ENCODE measurements around the gene SLC9A4. TPM values are rescaled to one million over a fixed set of nuclear protein-coding genes. Genes with fewer than 3 reads are reported as not detected.

Gene SLC9A4
- total and polyA plus RNA-seq, 2 of the 4 experiments (the other 2 are of a cell fraction) = not detected

GRCh38 chr2:102508863-102509262 lies 35.8 kb downstream of the SLC9A4 start:
- no peak overlapping the region for H3K27ac ChIP-seq (ENCODE audit: insufficient read depth, low read length)
- H3K9me1 ChIP-seq (ENCODE audit: insufficient read depth, low read length) = no peaks in the 10 kb centered on the region
- no peaks in the 10 kb centered on the region for H4K20me1 ChIP-seq (ENCODE audit: insufficient read depth, low read length)
- no peak overlapping the region for H3K18ac ChIP-seq (ENCODE audit: low read depth, low read length)
- CTCF ChIA-PET = no interaction called here
- H3K4ac ChIP-seq (ENCODE audit: low read depth, low read length) = no peak overlapping the region
- no peak for ATAC-seq (ENCODE audit: low read depth)
- H3K79me1 ChIP-seq (ENCODE audit: low read depth in 1 of 2, low read length in 2 of 2) = no peaks in the 10 kb centered on the region
- in situ Hi-C loops (cut with MboI; ENCODE audit: low sequenced_read_pairs) = no loop called here
- H3K9ac ChIP-seq (ENCODE audit: low read depth, low read length) = no peak overlapping the region
- DNase-seq = no peak
- no peak overlapping the region for H4K91ac ChIP-seq (ENCODE audit: insufficient read depth, low read depth, low read length)
- WGBS, 2 experiments (ENCODE audit: extremely low coverage in 2 of 2, insufficient read length in 1 of 2) = no CpG with 5 or more reads among the region's 4 CpGs
- intact Hi-C loops (cut with micrococcal nuclease) = no loop called here
- H2AK5ac ChIP-seq (ENCODE audit: low read depth, low read length) = no peak overlapping the region
- no peak overlapping the region for H2BK20ac ChIP-seq (ENCODE audit: low read depth, low read length)
- TF ChIP-seq BHLHE40 (IDR thresholded peaks at IDR 0.05; ENCODE audit: low read depth, low read length) = no peak
- TF ChIP-seq RCOR1 (IDR thresholded peaks at IDR 0.05; ENCODE audit: insufficient replicate concordance, low read length) = no peak
- TF ChIP-seq MXI1 (IDR thresholded peaks at IDR 0.05; ENCODE audit: borderline replicate concordance, low read depth, low read length) = no peak
- no peak for TF ChIP-seq USF2 (IDR thresholded peaks at IDR 0.05; ENCODE audit: low read depth, low read length)
- TF ChIP-seq CEBPB (IDR thresholded peaks at IDR 0.05; ENCODE audit: low read depth, low read length) = no peak
- no peak for TF ChIP-seq NFE2L2 (IDR thresholded peaks at IDR 0.05; ENCODE audit: low read depth, low read length)
- TF ChIP-seq, protein P1, sequence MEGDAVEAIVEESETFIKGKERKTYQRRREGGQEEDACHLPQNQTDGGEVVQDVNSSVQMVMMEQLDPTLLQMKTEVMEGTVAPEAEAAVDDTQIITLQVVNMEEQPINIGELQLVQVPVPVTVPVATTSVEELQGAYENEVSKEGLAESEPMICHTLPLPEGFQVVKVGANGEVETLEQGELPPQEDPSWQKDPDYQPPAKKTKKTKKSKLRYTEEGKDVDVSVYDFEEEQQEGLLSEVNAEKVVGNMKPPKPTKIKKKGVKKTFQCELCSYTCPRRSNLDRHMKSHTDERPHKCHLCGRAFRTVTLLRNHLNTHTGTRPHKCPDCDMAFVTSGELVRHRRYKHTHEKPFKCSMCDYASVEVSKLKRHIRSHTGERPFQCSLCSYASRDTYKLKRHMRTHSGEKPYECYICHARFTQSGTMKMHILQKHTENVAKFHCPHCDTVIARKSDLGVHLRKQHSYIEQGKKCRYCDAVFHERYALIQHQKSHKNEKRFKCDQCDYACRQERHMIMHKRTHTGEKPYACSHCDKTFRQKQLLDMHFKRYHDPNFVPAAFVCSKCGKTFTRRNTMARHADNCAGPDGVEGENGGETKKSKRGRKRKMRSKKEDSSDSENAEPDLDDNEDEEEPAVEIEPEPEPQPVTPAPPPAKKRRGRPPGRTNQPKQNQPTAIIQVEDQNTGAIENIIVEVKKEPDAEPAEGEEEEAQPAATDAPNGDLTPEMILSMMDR (conservative IDR thresholded peaks at IDR 0.05; ENCODE audit: low read depth, low read length) = no peak
- TF ChIP-seq ELK1 (IDR thresholded peaks at IDR 0.05; ENCODE audit: borderline replicate concordance, low read depth, low read length) = no peak
- no peak for TF ChIP-seq MAZ (IDR thresholded peaks at IDR 0.05; ENCODE audit: borderline replicate concordance, low read depth, low read length)
- TF ChIP-seq MAFK (IDR thresholded peaks at IDR 0.05; ENCODE audit: low read depth, low read length) = no peak
- no peak overlapping the region for H2AFZ ChIP-seq (replicated peaks; ENCODE audit: low read length, poor library complexity)
- H4K8ac ChIP-seq (ENCODE audit: low read depth in 2 of 2, low read length in 2 of 2) = no peak overlapping the region
- no peak overlapping the region for H3K14ac ChIP-seq (replicated peaks; ENCODE audit: low read depth, low read length)
- no peaks in the 10 kb centered on the region for H3K36me3 ChIP-seq (ENCODE audit: control insufficient read depth, insufficient read depth, low read length)
- dilution Hi-C loops (cut with HindIII; ENCODE audit: low sequenced_read_pairs, unreplicated experiment) = no loop called here
- BruUV-seq (replicated peaks) = no TSS peak
- POLR2A ChIA-PET (ENCODE audit: unreplicated experiment) = no interaction called here
- H2AK9ac ChIP-seq (replicated peaks; ENCODE audit: low read depth, low read length, poor library complexity) = no peak overlapping the region
- no peak overlapping the region for H2BK5ac ChIP-seq (ENCODE audit: low read depth, low read length, poor library complexity, severe bottlenecking)
- peaks cover 4% of the 10 kb centered on the region; the same call in 1 of the 2 replicates for H3K27me3 ChIP-seq (ENCODE audit: control insufficient read depth, insufficient read depth, low read length)
- H4K5ac ChIP-seq (ENCODE audit: low read depth, low read length) = no peak overlapping the region
- no peak overlapping the region for H3K23ac ChIP-seq (ENCODE audit: low read depth, low read length)
- H3K9me3 ChIP-seq (ENCODE audit: control insufficient read depth, insufficient read depth, low read length) = no peaks in the 10 kb centered on the region
- H2BK15ac ChIP-seq (ENCODE audit: low read depth, low read length) = no peak overlapping the region
- no peak overlapping the region for H3K4me2 ChIP-seq (ENCODE audit: low read depth, low read length)
- H2BK120ac ChIP-seq (ENCODE audit: low read depth, low read length) = no peak overlapping the region
- H3K4me1 ChIP-seq (ENCODE audit: control insufficient read depth, insufficient read depth, low read length) = peaks cover 3% of the 10 kb centered on the region; the same call in 1 of the 2 replicates
- no peak overlapping the region for H3K4me3 ChIP-seq (ENCODE audit: insufficient read depth, low read depth, low read length)
- no peak overlapping the region for H3K56ac ChIP-seq (ENCODE audit: extremely low read depth, insufficient read depth, low read length)
